Large intestine (tissue), 3 donors: ENCODE results near the gene SSH2. TPM values are rescaled to one million over a fixed set of nuclear protein-coding genes. Genes with fewer than 3 reads are reported as not detected.

Source experiments
- DNase-seq, 2 donors: peaks; one replicate each; pipeline versions ENCODE4 v3.0.0 to v3.0.0-alpha.2; 2013
- H3K27ac ChIP-seq: one replicate; pipeline ENCODE4 v1.5.1; 2013; ENCODE audit warnings: low read length
- H3K27me3 ChIP-seq: 2 replicates; pipeline ENCODE4 v1.6.1; 2013; ENCODE audit warnings: low read length; ENCODE audit not compliant: control insufficient read depth, insufficient read depth
- H3K36me3 ChIP-seq: 2 replicates; pipeline ENCODE4 v1.6.1; 2013; ENCODE audit warnings: low read length; ENCODE audit not compliant: control insufficient read depth, insufficient read depth
- H3K4me1 ChIP-seq: one replicate; pipeline ENCODE4 v1.6.1; 2013; ENCODE audit warnings: low read length; ENCODE audit not compliant: control insufficient read depth, insufficient read depth
- H3K4me3 ChIP-seq: one replicate; pipeline ENCODE4 v1.5.1; 2013; ENCODE audit warnings: low read length
- H3K9me3 ChIP-seq: one replicate; pipeline ENCODE4 v1.6.1; 2013; ENCODE audit warnings: mild to moderate bottlenecking, low read depth, low read length, moderate library complexity; ENCODE audit not compliant: control insufficient read depth
- WGBS: methylation state at CpG from one replicate; pipeline ENCODE4 v1.1.5; 2013; ENCODE audit warnings: low lambda C conversion rate; ENCODE audit not compliant: insufficient coverage; 5-methylcytosine and 5-hydroxymethylcytosine counted together
- polyA plus RNA-seq: library from polyadenylated mRNA; unstranded; fragments of 120-200 nt; gene quantifications from one replicate; pipeline ENCODE4 v1.2.1, GENCODE V29; 2013

Gene SSH2
- polyA plus RNA-seq, 1 donor, result 16.2 TPM

DNA sequence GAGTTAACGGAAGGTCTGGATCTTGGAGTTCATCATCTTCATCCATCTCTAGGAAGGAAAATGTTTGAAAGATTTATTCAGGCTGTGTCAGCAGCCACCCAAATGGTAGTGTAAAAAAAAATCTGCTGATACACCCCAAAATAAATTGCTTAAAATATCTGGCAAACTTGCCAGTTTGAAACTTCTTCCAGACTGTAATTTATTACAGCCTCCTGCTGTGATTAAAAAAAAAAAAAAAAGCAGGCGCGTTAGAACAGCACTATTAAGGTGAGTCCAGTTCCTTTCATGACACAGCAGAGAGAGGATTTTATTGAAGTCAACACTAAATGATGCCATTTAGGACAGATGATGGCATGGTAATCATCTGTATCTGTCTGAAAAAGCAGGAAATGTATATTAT, 166.8 kb downstream of the SSH2 start:
- no peak for DNase-seq
- Histone ChIP-seq H3K27me3 (no peaks in the 10 kb centered on the region), H3K27ac (no peak overlapping the region), H3K4me1 (no peaks in the 10 kb centered on the region), H3K4me3 (no peak overlapping the region), H3K36me3 (no peaks in the 10 kb centered on the region), H3K9me3 (no peaks in the 10 kb centered on the region)
- no CpG with 5 or more reads among the region's 3 CpGs for WGBS

DNA sequence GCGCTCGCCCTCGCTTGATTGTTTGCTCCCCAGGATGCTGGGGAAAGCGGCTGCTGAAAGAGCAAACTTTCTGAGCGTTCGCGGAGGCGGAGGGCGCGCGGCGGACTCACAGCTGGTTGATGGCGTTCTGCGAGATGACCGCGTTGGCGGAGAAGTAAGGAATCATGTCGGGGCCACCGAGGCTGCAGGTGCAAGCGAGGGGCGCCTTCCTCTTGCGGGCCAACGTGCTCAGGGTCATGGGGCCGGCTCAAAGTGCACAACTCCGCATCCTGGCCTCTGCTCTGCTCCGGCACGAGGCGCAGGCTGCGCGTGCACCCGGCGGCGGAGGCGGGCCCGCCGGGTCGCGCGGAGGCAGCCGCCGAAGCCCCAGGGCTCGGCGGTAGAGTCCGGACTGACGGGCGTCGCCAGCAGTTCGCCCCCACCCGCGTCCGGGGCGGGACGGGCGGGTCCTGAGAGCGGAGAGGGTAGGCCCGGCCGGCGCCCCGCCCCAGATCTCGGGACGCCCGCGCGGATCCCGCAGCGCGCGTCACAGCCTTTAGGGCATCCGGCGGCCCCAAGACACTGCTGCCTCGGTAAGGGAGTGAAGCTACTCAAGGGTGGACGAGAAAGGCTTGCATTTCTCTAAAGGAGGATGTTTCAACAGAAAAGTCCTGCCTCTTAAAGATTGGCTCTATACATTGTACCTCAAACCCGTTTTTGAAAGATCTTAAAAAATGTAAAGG, 168.8 kb downstream of the SSH2 start:
- H3K4me1 ChIP-seq, result no peaks in the 10 kb centered on the region
- H3K36me3 ChIP-seq, result no peaks in the 10 kb centered on the region
- H3K27me3 ChIP-seq, result no peaks in the 10 kb centered on the region
- DNase-seq, result peak; percentile 89 to 93
- H3K4me3 ChIP-seq, result peak overlapping the region; percentile 74
- WGBS, result no CpG with 5 or more reads among the region's 73 CpGs
- H3K27ac ChIP-seq, result peak overlapping the region; percentile 76
- no peaks in the 10 kb centered on the region for H3K9me3 ChIP-seq

GRCh38 chr17:29760279-29761039, 169.6 kb downstream of the SSH2 start:
- peak in 1 of 2 donors; percentile 39 for DNase-seq
- Histone ChIP-seq H3K36me3 (no peaks in the 10 kb centered on the region), H3K27me3 (no peaks in the 10 kb centered on the region), H3K27ac (peak overlapping the region; percentile 76), H3K4me1 (no peaks in the 10 kb centered on the region), H3K9me3 (no peaks in the 10 kb centered on the region), H3K4me3 (peak overlapping the region; percentile 74)
- WGBS, result no CpG with 5 or more reads among the region's 20 CpGs

DNA sequence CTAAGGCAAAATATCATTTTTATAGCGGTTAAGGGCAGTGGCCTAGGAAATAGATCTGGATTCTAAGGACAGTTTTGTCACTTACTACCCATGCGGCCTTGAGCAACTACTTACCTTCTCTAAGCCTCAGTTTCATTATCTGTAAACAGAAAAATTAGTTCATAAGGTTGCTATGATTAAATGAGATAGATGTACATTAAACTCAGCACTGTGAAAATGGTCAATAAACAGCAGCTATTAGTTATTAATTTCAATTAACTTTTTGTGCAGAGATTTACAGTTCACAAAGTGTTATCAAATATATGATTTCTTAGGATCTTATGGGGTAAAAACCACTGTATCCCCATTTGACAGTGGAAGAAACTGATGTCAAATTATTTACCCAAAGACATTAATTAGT, 171.8 kb downstream of the SSH2 start:
- H3K27ac ChIP-seq, result no peak overlapping the region
- H3K4me1 ChIP-seq, result no peaks in the 10 kb centered on the region
- H3K4me3 ChIP-seq, result no peak overlapping the region

GRCh38 chr17:29757788-29758187, 172.2 kb downstream of the SSH2 start:
- H3K27me3 ChIP-seq, result no peaks in the 10 kb centered on the region
- H3K4me3 ChIP-seq, result no peak overlapping the region
- no peaks in the 10 kb centered on the region for H3K9me3 ChIP-seq
- H3K36me3 ChIP-seq, result peaks cover 2% of the 10 kb centered on the region
- no peak overlapping the region for H3K27ac ChIP-seq
- 83% methylated on average over 1 of the region's 4 CpGs for WGBS
- H3K4me1 ChIP-seq, result no peaks in the 10 kb centered on the region
- no peak for DNase-seq

More for the DNA sequence above, 171.8 kb downstream of the SSH2 start:
- H3K27me3 ChIP-seq, result no peaks in the 10 kb centered on the region
- no CpG with 5 or more reads among the region's 2 CpGs for WGBS
- no peak for DNase-seq
- H3K9me3 ChIP-seq, result no peaks in the 10 kb centered on the region
- H3K36me3 ChIP-seq, result no peaks in the 10 kb centered on the region

DNA sequence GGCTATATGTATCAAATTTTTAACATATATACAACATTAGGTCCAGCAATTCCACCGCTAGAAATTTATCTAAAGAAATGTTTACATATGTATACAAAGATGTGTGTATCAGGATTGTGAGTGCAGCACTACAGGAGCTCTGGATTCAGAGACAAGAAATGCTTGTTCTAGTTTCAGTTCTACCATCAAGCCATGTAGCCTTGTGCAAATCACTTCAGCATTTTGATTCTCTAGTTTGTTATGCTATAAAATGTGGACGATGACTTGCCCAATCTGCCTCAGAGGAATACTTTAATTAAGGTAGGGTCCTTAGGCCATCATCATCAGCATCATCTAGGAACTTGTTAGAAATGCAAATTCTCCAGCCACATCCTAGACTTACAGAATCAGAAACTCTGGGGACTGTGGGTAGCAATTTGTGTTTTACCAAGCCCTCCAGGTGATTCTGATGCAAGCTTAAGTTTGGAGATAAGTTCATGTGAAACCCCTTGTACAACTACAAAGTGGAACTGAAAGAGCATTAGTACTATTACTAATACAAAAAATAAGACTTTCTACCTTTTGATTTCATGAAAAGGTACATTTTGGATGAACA, 176.1 kb downstream of the SSH2 start:
- Histone ChIP-seq H3K36me3 (peaks cover 2% of the 10 kb centered on the region), H3K27me3 (no peaks in the 10 kb centered on the region), H3K4me3 (no peak overlapping the region), H3K9me3 (no peaks in the 10 kb centered on the region), H3K27ac (no peak overlapping the region), H3K4me1 (no peaks in the 10 kb centered on the region)
- 60% methylated on average over 1 of the region's 2 CpGs for WGBS
- no peak for DNase-seq

GRCh38 chr17:29749045-29749825, 180.8 kb downstream of the SSH2 start:
- peaks cover 2% of the 10 kb centered on the region for H3K36me3 ChIP-seq
- H3K9me3 ChIP-seq, result no peaks in the 10 kb centered on the region
- no peaks in the 10 kb centered on the region for H3K27me3 ChIP-seq
- H3K4me3 ChIP-seq, result no peak overlapping the region
- WGBS, result 80% methylated on average over 1 of the region's 5 CpGs
- H3K27ac ChIP-seq, result no peak overlapping the region
- DNase-seq, result no peak
- H3K4me1 ChIP-seq, result peaks cover 5% of the 10 kb centered on the region

DNA sequence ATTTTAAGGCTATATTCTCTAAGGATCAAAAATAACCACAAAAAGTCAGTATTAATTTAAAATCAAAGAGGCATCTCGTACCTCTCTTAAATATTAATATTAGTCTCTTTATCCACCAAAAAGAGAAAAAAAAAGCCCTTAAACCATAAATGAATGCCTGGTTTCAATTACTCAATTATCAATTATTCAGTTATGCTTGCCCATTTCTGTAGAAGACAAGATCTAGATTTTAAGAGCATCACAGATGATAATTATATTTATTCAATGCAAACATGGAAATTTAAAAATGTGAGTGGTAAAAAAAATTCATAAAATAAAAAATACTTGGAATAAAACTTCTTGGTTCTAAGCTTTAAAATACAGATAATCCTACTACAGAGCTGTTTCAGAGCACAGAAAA, 181.6 kb downstream of the SSH2 start:
- Histone ChIP-seq H3K9me3 (no peaks in the 10 kb centered on the region), H3K4me3 (no peak overlapping the region), H3K4me1 (peaks cover 7% of the 10 kb centered on the region), H3K27me3 (no peaks in the 10 kb centered on the region), H3K36me3 (peaks cover 2% of the 10 kb centered on the region), H3K27ac (no peak overlapping the region)
- WGBS, result 89% methylated on average over 1 of the region's 1 CpG
- DNase-seq, result no peak

- Histone ChIP-seq H3K27me3 (no peaks in the 10 kb centered on the region), H3K4me3 (no peak overlapping the region), H3K9me3 (no peaks in the 10 kb centered on the region), H3K36me3 (no peaks in the 10 kb centered on the region), H3K27ac (no peak overlapping the region), H3K4me1 (peaks cover 7% of the 10 kb centered on the region)
- DNase-seq, result no peak
- WGBS, result no CpG with 5 or more reads among the region's 1 CpG
These were observed 182.4 kb downstream of the SSH2 start for GRCh38 chr17:29747660-29748059.

DNA sequence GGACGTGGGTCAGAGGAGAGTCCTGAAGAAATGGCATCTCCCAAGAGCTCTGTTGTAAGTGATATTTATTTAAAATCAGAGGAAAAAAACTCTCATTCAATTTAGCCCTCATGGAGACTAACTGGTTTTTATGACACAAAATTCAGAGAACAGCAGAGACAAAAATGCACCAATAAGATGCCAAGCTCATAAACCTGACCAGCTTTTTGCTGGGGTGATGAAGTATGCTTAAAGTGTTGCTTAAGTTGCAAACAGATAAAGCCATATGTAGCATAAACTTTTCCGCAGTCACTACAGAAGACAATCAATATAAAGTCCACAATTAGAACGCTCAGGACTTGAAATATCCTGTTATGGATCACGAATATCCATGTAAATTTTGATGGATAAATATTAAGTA, 183.4 kb downstream of the SSH2 start:
- H3K9me3 ChIP-seq, result no peaks in the 10 kb centered on the region
- H3K27me3 ChIP-seq, result no peaks in the 10 kb centered on the region
- H3K4me3 ChIP-seq, result no peak overlapping the region
- H3K27ac ChIP-seq, result no peak overlapping the region
- DNase-seq, result no peak
- no peaks in the 10 kb centered on the region for H3K36me3 ChIP-seq
- WGBS, result 83% methylated on average over 1 of the region's 4 CpGs
- peaks cover 7% of the 10 kb centered on the region for H3K4me1 ChIP-seq
